Measurements from ENCODE around the gene JAZF1.

- TF ChIP-seq CTCF (IDR thresholded peaks at IDR 0.05) (no peak), POLR2A (IDR thresholded peaks at IDR 0.05) (no peak)
Measured at GRCh38 chr7:28055161-28055544, 125.4 kb downstream of the JAZF1 start.

All from testis (tissue), 2 donors.